ENCODE results near the gene UBTD2.

GRCh38 chr5:172211676-172212075, 71.9 kb downstream of the UBTD2 start:
- TF ChIP-seq, protein P1, sequence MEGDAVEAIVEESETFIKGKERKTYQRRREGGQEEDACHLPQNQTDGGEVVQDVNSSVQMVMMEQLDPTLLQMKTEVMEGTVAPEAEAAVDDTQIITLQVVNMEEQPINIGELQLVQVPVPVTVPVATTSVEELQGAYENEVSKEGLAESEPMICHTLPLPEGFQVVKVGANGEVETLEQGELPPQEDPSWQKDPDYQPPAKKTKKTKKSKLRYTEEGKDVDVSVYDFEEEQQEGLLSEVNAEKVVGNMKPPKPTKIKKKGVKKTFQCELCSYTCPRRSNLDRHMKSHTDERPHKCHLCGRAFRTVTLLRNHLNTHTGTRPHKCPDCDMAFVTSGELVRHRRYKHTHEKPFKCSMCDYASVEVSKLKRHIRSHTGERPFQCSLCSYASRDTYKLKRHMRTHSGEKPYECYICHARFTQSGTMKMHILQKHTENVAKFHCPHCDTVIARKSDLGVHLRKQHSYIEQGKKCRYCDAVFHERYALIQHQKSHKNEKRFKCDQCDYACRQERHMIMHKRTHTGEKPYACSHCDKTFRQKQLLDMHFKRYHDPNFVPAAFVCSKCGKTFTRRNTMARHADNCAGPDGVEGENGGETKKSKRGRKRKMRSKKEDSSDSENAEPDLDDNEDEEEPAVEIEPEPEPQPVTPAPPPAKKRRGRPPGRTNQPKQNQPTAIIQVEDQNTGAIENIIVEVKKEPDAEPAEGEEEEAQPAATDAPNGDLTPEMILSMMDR (IDR thresholded peaks at IDR 0.05 in 4 of 5, conservative IDR thresholded peaks at IDR 0.05 in 1 of 5), result no peak
- TF ChIP-seq POLR2A (IDR thresholded peaks at IDR 0.05), result no peak

Data from gastrocnemius medialis (tissue), 4 donors.